DND-41 (cell line): ENCODE results near the gene RTN4RL2.

Source experiments
- CTCF ChIP-seq: IDR thresholded peaks from 2 replicates; pipeline ENCODE4 v1.5.1; 2012; ENCODE audit warnings: borderline replicate concordance, low read length, moderate library complexity, mild to moderate bottlenecking; ENCODE audit not compliant: poor library complexity, severe bottlenecking; ENCODE audit errors: extremely low read depth
- EZH2 ChIP-seq: IDR thresholded peaks from 3 replicates; pipeline ENCODE4 v1.6.1; 2012; ENCODE audit warnings: borderline replicate concordance, low read depth, mild to moderate bottlenecking, moderate library complexity, low read length, inconsistent platforms; ENCODE audit not compliant: severe bottlenecking

DNA sequence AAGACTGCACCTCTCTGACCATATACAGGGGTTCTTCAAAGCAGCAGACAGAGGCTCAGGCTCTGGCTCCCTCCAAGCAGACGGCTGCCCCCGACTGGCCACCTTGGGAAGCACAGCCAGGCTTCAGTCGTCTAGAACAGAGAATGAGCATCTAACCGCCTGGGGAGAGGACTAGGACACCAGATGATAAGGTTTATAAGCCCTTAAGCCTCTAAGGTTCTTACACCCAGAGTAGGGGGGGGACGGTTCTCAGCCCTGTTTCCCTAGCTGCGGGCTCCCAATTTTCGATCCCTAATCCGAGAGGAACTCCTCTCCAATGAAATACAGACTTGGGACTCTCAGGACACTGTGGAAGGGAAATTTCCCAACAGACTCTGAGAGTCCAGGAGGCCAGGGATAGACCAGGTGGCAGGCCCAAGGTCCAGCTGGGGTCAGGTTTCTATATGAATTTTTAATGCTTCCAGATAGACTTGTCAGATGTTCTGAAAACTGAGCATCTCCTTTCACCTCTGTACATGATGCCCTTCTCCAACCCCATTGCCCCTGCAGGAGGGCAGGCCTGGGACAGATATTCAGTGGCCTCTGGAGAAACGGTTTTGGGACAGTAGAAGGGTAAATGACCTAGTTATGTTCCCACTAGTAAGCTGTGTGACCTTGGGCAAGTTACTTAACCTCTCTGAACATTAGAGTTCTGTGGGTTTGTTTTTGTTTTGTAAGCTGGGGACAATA lies 20.2 kb downstream of the RTN4RL2 start:
- TF ChIP-seq CTCF = peak; percentile 84
- no peak for TF ChIP-seq EZH2
